Colon (tissue), 2 donors: ENCODE data around the gene FGFBP2.
"Not testable (repeated sequence)": the region's sequence is repeated elsewhere in the genome, so short reads cannot be mapped to it uniquely, and the experiment has no call there.

Source experiments
- FAIRE-seq: peaks from 2 replicates; lab custom pipeline; 2012; peaks lifted over from hg19 to GRCh38; lab: Jason Lieb, UNC
- donor health status: control.
- donor health status: control.

FGFBP2 gene

GRCh38 chr4:15930314-15930713 lies 32.7 kb downstream of the FGFBP2 start:
- FAIRE-seq: no peak

GRCh38 chr4:15929540-15929939 lies 33.4 kb downstream of the FGFBP2 start:
- FAIRE-seq: no peak

- no peak for FAIRE-seq
Observed at GRCh38 chr4:15928883-15929282, 34.1 kb downstream of the FGFBP2 start.

DNA sequence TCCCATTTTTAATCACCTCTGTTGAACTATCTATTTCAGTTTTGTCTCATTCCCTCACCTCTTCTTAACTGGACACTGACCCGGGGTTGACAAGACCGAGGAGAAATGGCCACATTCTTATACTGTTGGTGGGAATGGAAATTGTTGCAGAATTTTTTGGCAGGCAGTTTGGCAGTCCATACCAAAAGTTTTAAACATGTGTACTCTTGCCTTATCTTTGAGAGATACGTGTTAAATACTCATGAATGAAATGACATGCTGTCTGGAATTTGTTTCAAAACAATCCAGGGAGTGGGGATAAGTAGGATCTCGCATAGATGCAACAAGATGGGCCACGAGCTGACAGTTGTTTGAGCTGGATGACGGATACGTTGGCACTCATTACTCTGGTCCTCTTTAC lies 36.5 kb downstream of the FGFBP2 start:
- FAIRE-seq: no peak

GRCh38 chr4:15925830-15926229 lies 37.1 kb downstream of the FGFBP2 start:
- no peak for FAIRE-seq

DNA sequence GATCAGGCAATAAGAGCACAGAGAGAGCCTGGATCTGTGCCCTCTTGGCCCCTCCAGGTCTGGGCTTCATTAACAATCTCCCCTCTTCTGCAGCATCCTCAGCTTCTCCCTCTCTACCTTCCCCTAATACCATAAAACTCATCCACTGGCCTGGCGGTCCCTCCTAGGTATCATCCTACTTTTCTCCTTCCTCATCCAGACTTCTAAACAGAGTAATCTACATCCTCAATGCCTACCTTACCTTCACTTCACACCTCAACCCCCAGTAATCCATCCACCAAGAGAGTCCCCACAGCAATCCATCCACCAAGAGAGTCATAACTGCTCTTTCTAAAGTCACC lies 41.4 kb downstream of the FGFBP2 start:
- FAIRE-seq: no peak

- no peak for FAIRE-seq
Observed at GRCh38 chr4:15920723-15921591, 42.0 kb downstream of the FGFBP2 start.

DNA sequence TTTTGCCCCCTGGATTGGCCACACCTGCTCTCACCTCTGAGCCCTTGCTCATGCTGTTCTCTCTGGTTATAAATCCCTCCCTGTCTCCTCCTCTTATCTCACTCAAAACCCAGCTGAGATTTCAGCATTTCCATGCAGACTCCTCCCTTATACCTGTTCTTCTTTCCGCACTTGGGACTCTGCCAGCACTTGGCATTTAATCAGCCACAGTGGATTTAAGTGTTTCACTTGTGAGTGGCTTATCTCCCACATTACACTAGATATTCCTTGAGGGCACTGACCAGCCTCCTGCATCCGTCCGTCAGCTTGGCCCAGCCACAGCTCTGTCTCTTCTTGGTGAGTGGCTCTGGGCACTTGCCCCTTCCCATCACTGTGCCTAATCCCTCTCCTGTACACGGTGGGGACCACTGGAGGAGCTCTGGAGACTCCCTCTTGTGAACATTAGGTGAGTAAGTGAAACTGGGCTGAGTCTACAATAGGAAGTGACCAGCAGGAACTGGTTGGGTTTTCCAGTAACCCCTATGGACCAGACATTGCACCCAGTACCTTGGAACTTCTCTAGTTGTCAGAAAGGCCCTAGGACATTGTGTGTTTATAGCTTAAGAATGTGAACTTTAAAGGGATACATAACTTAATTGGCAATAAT lies 44.4 kb downstream of the FGFBP2 start:
- no peak for FAIRE-seq

GRCh38 chr4:15917297-15917696 lies 45.7 kb downstream of the FGFBP2 start:
- FAIRE-seq: no peak

DNA sequence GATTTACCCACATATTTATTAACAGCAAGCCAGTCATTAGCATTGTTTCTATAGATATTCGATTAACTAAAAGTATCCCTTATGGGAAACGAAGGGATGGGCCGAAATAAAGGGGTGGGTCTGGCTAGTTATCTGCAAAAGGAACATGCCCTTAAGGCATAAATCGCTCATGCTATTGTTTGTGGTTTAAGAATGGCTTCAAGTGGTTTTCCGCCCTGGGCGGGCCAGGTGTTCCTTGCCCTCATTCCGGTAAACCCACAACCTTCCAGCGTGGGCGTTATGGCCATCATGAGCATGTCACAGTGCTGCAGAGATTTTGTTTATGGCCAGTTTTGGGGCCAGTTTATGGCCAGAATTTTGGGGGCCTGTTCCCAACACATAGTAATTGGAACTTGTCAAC lies 46.6 kb downstream of the FGFBP2 start:
- not testable (repeated sequence) for FAIRE-seq

DNA sequence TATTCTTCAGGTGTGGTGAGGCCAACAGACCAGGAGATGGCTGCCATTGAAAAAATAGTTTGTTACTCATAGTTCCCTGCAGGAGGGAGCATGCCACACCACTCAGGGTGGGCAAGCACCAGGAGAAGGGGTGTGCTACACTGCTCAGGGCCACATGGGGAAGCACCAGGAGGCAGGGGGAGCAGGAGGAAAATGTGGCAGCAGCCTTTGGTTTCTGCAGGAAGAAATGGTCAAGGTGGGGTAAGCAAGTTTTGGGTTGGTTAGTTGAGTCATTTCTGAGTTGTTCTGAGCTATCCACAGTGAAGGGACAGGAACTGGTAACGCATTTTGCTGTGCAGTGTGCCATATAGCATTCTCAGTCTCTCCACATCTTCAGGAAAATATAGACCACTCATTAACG lies 48.2 kb downstream of the FGFBP2 start:
- no peak for FAIRE-seq

GRCh38 chr4:15914291-15914690 lies 48.7 kb downstream of the FGFBP2 start:
- FAIRE-seq: no peak

- FAIRE-seq: no peak
Observed at GRCh38 chr4:15913631-15913970, 49.4 kb downstream of the FGFBP2 start.

GRCh38 chr4:15912961-15913630 lies 49.9 kb downstream of the FGFBP2 start:
- no peak for FAIRE-seq

- no peak for FAIRE-seq
Observed at GRCh38 chr4:15912236-15912635, 50.7 kb downstream of the FGFBP2 start.
